H9 (cell line): ENCODE measurements around the gene LFNG. TPM values are rescaled to one million over a fixed set of nuclear protein-coding genes. Genes with fewer than 3 reads are reported as not detected.

ENCODE experiments used
- DNase-seq: peaks from one replicate; pipeline ENCODE4 v3.0.0-alpha.2; 2017
- H2AFZ ChIP-seq: one replicate; pipeline ENCODE4 v1.6.1; 2013; ENCODE audit warnings: mild to moderate bottlenecking, low read length, control low read depth, moderate library complexity
- H2AK5ac ChIP-seq: 2 replicates; pipeline ENCODE4 v1.6.1; 2013; ENCODE audit warnings: low read length, control low read depth, mixed read lengths; ENCODE audit not compliant: insufficient read length
- H2BK120ac ChIP-seq: one replicate; pipeline ENCODE4 v1.6.1; 2013; ENCODE audit warnings: low read depth, mild to moderate bottlenecking, low read length, control low read depth, inconsistent platforms; ENCODE audit not compliant: poor library complexity, severe bottlenecking
- H2BK12ac ChIP-seq: 2 replicates; pipeline ENCODE4 v1.6.1; 2013; ENCODE audit warnings: low read length, control low read depth, mixed read lengths, low read depth; ENCODE audit not compliant: insufficient read length
- H2BK15ac ChIP-seq: 2 replicates; pipeline ENCODE4 v1.6.1; 2013; ENCODE audit warnings: low read depth, low read length, control low read depth
- H2BK20ac ChIP-seq: one replicate; pipeline ENCODE4 v1.6.1; 2013; ENCODE audit warnings: low read depth, mild to moderate bottlenecking, low read length, control low read depth, inconsistent platforms; ENCODE audit not compliant: poor library complexity, severe bottlenecking
- H2BK5ac ChIP-seq: 2 replicates; pipeline ENCODE4 v1.6.1; 2013; ENCODE audit warnings: low read length, control low read depth, mixed read lengths; ENCODE audit not compliant: insufficient read length
- H3K14ac ChIP-seq: 2 replicates; pipeline ENCODE4 v1.6.1; 2013; ENCODE audit warnings: low read length, control low read depth; ENCODE audit not compliant: insufficient read depth
- H3K18ac ChIP-seq: 2 replicates; pipeline ENCODE4 v1.6.1; 2013; ENCODE audit warnings: low read depth, mild to moderate bottlenecking, mixed read lengths, low read length, control low read depth; ENCODE audit not compliant: insufficient read length
- H3K23ac ChIP-seq: 2 replicates; pipeline ENCODE4 v1.6.1; 2013; ENCODE audit warnings: low read length, control low read depth, mixed read lengths, low read depth; ENCODE audit not compliant: insufficient read length
- H3K23me2 ChIP-seq: 2 replicates; pipeline ENCODE4 v1.6.1; 2013; ENCODE audit warnings: low read depth, mild to moderate bottlenecking, mixed read lengths, low read length, control low read depth; ENCODE audit not compliant: insufficient read length, poor library complexity, severe bottlenecking
- H3K27ac ChIP-seq: 2 replicates; pipeline ENCODE4 v1.5.1; 2013; ENCODE audit warnings: low read length, control low read depth, mixed read lengths, low read depth; ENCODE audit not compliant: insufficient read length
- H3K27me3 ChIP-seq: 2 replicates; pipeline ENCODE4 v1.6.1; 2013; ENCODE audit warnings: low read length, control low read depth, inconsistent platforms; ENCODE audit not compliant: insufficient read depth
- H3K4ac ChIP-seq: 2 replicates; pipeline ENCODE4 v1.6.1; 2013; ENCODE audit warnings: low read depth, mild to moderate bottlenecking, control low read depth, inconsistent platforms, low read length, moderate library complexity
- H3K4me1 ChIP-seq: 2 replicates; pipeline ENCODE4 v1.6.1; 2013; ENCODE audit warnings: low read length, control low read depth, inconsistent platforms; ENCODE audit not compliant: insufficient read depth
- H3K4me2 ChIP-seq: 2 replicates; pipeline ENCODE4 v1.6.1; 2013; ENCODE audit warnings: low read length, control low read depth, mixed read lengths; ENCODE audit not compliant: insufficient read length, insufficient read depth
- H3K56ac ChIP-seq: 2 replicates; pipeline ENCODE4 v1.6.1; 2013; ENCODE audit warnings: low read depth, mild to moderate bottlenecking, mixed read lengths, low read length, control low read depth; ENCODE audit not compliant: insufficient read length
- H3K79me1 ChIP-seq: 2 replicates; pipeline ENCODE4 v1.6.1; 2013; ENCODE audit warnings: low read depth, mild to moderate bottlenecking, moderate library complexity, low read length, control low read depth, inconsistent platforms; ENCODE audit not compliant: insufficient read depth, poor library complexity, severe bottlenecking
- H3K79me2 ChIP-seq: 2 replicates; pipeline ENCODE4 v1.6.1; 2013; ENCODE audit warnings: low read length, control low read depth, inconsistent platforms; ENCODE audit not compliant: insufficient read depth
- H3K9ac ChIP-seq: 2 replicates; pipeline ENCODE4 v1.6.1; 2013; ENCODE audit warnings: low read length, control low read depth, mixed read lengths; ENCODE audit not compliant: insufficient read length; ENCODE audit errors: extremely low read depth
- H3K9me3 ChIP-seq: one replicate; pipeline ENCODE4 v1.6.1; 2013; ENCODE audit warnings: low read depth, low read length, inconsistent platforms; ENCODE audit not compliant: control insufficient read depth
- H3T11ph ChIP-seq: one replicate; pipeline ENCODE4 v1.6.1; 2013; ENCODE audit warnings: mild to moderate bottlenecking, low read length, control low read depth, inconsistent platforms
- H4K20me1 ChIP-seq: one replicate; pipeline ENCODE4 v1.6.1; 2013; ENCODE audit not compliant: control insufficient read depth, insufficient read length, insufficient read depth
- H4K5ac ChIP-seq: 2 replicates; pipeline ENCODE4 v1.6.1; 2013; ENCODE audit warnings: low read depth, mild to moderate bottlenecking, mixed read lengths, low read length, control low read depth; ENCODE audit not compliant: insufficient read length
- H4K8ac ChIP-seq: replicated peaks from 2 replicates; pipeline ENCODE4 v1.6.1; 2013; ENCODE audit warnings: low read length, control low read depth, mixed read lengths, low read depth; ENCODE audit not compliant: insufficient read length
- H4K91ac ChIP-seq: 2 replicates; pipeline ENCODE4 v1.6.1; 2013; ENCODE audit warnings: low read depth, mild to moderate bottlenecking, moderate library complexity, mixed read lengths, low read length, control low read depth; ENCODE audit not compliant: insufficient read length
- H3K27ac Mint-ChIP-seq, 3 experiments: 2 replicates in 2 of 3; 3 replicates in 1 of 3; pipeline ENCODE4 v1.8.0; 2020 to 2021; ENCODE audit warnings: mixed read lengths in 3 of 3, mild to moderate bottlenecking in 1 of 3, moderate library complexity in 1 of 3
- H3K27me3 Mint-ChIP-seq: 2 replicates; pipeline ENCODE4 v1.8.0; 2021; ENCODE audit warnings: low read depth, mild to moderate bottlenecking, moderate library complexity, mixed read lengths
- H3K36me3 Mint-ChIP-seq, 3 experiments: 2 replicates in 2 of 3; 3 replicates in 1 of 3; pipeline ENCODE4 v1.8.0; 2020 to 2021; ENCODE audit warnings: low read depth in 3 of 3, mixed read lengths in 3 of 3; ENCODE audit not compliant: insufficient read depth in 1 of 3
- H3K4me1 Mint-ChIP-seq, 2 experiments: 2 replicates each; pipeline ENCODE4 v1.8.0; 2020; ENCODE audit warnings: mixed read lengths in 2 of 2
- H3K4me3 Mint-ChIP-seq, 2 experiments: 2 replicates in 1 of 2; 3 replicates in 1 of 2; pipeline ENCODE4 v1.8.0; 2020 to 2021; ENCODE audit warnings: mild to moderate bottlenecking in 2 of 2, mixed read lengths in 2 of 2, moderate library complexity in 1 of 2
- H3K9me3 Mint-ChIP-seq, 2 experiments: 2 replicates in 1 of 2; 3 replicates in 1 of 2; pipeline ENCODE4 v1.8.0; 2020; ENCODE audit warnings: mild to moderate bottlenecking in 2 of 2, mixed read lengths in 2 of 2, moderate library complexity in 1 of 2
- CTCF ChIP-seq: fragments of 200-600 bp; sonication (generic); conservative IDR thresholded peaks from 3 replicates; pipeline ENCODE4 v1.8.0; 2021; ENCODE audit warnings: antibody characterized with exemption, mild to moderate bottlenecking
- WGBS: extraction: QIAGEN DNeasy Blood & Tissue Kit; methylation state at CpG from one replicate; pipeline ENCODE4 v1.1.7; 2013; ENCODE audit warnings: missing lambda C conversion rate, low lambda C conversion rate, mixed read lengths; ENCODE audit not compliant: insufficient read length; ENCODE audit errors: extremely low coverage; 5-methylcytosine and 5-hydroxymethylcytosine counted together
- total RNA-seq: library from RNA; stranded (reverse); gene quantifications from 2 replicates; pipeline ENCODE4 v1.2.1, GENCODE V29; 2021

The LFNG gene
- total RNA-seq, 1 experiment from 2014 or later = 52.9 TPM

GRCh38 chr7:2477447-2478398 lies 41.9 kb upstream of the LFNG start:
- H3K79me2 ChIP-seq = no peaks in the 10 kb centered on the region

More at GRCh38 chr7:2477447-2478398, 41.9 kb upstream of the LFNG start:
- Histone ChIP-seq H3K23me2 (no peaks in the 10 kb centered on the region), H2BK15ac (no peak overlapping the region), H3K14ac (no peak overlapping the region), H2BK120ac (no peak overlapping the region), H2AFZ (no peak overlapping the region), H3K4me1 (no peaks in the 10 kb centered on the region; the same call in 1 of the 2 replicates), H3K56ac (no peak overlapping the region), H2BK12ac (no peak overlapping the region), H3K9me3 (no peaks in the 10 kb centered on the region), H2AK5ac (no peak overlapping the region), H4K8ac (no peak overlapping the region), H4K20me1 (no peaks in the 10 kb centered on the region), H3K23ac (no peak overlapping the region), H3K27ac (no peak overlapping the region), H3K4me2 (no peak overlapping the region), H3K4ac (no peak overlapping the region), H3T11ph (no peak overlapping the region), H3K9ac (no peak overlapping the region), H3K18ac (no peak overlapping the region), H2BK5ac (no peak overlapping the region), H2BK20ac (no peak overlapping the region), H3K79me1 (no peaks in the 10 kb centered on the region), H4K91ac (no peak overlapping the region), H4K5ac (no peak overlapping the region), H3K27me3 (no peaks in the 10 kb centered on the region)
- Mint-ChIP-seq H3K27me3 (peaks cover 4% of the 10 kb centered on the region), H3K9me3 (peaks cover 0 to 2% of the 10 kb centered on the region in 2 experiments; a peak in 3 of 5 replicates), H3K27ac (no peak overlapping the region), H3K36me3 (no peaks in the 10 kb centered on the region), H3K4me1 (peaks cover 9 to 20% of the 10 kb centered on the region in 2 experiments), H3K4me3 (no peak overlapping the region)
- peak; percentile 78 for TF ChIP-seq CTCF
- no CpG with 5 or more reads among the region's 34 CpGs for WGBS
- DNase-seq = peak; percentile 81
